Esophagus muscularis mucosa (tissue), 4 donors: ENCODE measurements around the gene HS6ST1. TPM values are rescaled to one million over a fixed set of nuclear protein-coding genes. Genes with fewer than 3 reads are reported as not detected.

ENCODE experiments used
- DNase-seq: peaks from one replicate; pipeline ENCODE4 v3.0.0-alpha.2; 2017; ENCODE audit errors: extremely low spot score
- H3K27ac ChIP-seq, 4 donors: fragments of 200-600 bp; sonication (generic); replicated peaks in 1 of 4; 1 replicate in 3 of 4; 2 replicates in 1 of 4; pipeline ENCODE4 v1.5.1; 2016 to 2019; ENCODE audit warnings: mild to moderate bottlenecking in 1 of 4
- H3K27me3 ChIP-seq, 4 donors: fragments of 200-600 bp; sonication (generic); one replicate each; pipeline versions ENCODE4 v1.5.1 to v1.6.0; 2016 to 2019
- H3K36me3 ChIP-seq, 4 donors: fragments of 200-600 bp; sonication (generic); one replicate each; pipeline ENCODE4 v1.5.1; 2016 to 2019
- H3K4me1 ChIP-seq, 4 donors: fragments of 200-600 bp; sonication (generic); one replicate each; pipeline ENCODE4 v1.5.1; 2016 to 2019
- H3K4me3 ChIP-seq, 4 donors: fragments of 200-600 bp; sonication (generic); 1 replicate in 2 of 4; 2 replicates in 2 of 4; pipeline ENCODE4 v1.5.1; 2016 to 2019; ENCODE audit warnings: mild to moderate bottlenecking in 4 of 4, moderate library complexity in 1 of 4
- H3K9me3 ChIP-seq, 4 donors: fragments of 200-600 bp; sonication (generic); 1 replicate in 3 of 4; 2 replicates in 1 of 4; pipeline ENCODE4 v1.5.1; 2016 to 2019
- EP300 ChIP-seq: sonication (generic); formaldehyde crosslinking; IDR thresholded peaks from one replicate; pipeline ENCODE4 v1.6.1; 2017; ENCODE audit warnings: antibody characterized with exemption
- POLR2A ChIP-seq: fragments of 450-650 bp; IDR thresholded peaks from one replicate; pipeline ENCODE4 v1.6.1; 2017; ENCODE audit warnings: antibody characterized with exemption, moderate library complexity, mild to moderate bottlenecking, low read depth
- POLR2AphosphoS5 ChIP-seq, 2 donors: sonication (generic); formaldehyde crosslinking; IDR thresholded peaks; one replicate each; pipeline ENCODE4 v1.6.1; 2017; ENCODE audit warnings: antibody characterized with exemption in 2 of 2
- WGBS: methylation state at CpG from one replicate; pipeline ENCODE4 v1.1.5; 2018; 5-methylcytosine and 5-hydroxymethylcytosine counted together
- intact Hi-C: fragments of 100-400 bp; cut with DNase I; formaldehyde crosslinking; loops from one replicate; pipeline ENCODE4 v1.15.1; 2023
- total RNA-seq, 4 donors: library from RNA; depleted of rRNA; stranded (reverse); fragments of >200 nt; gene quantifications; one replicate each; pipeline versions ENCODE4 v1.1.0 to v1.2.1, GENCODE V29; 2016
- TF ChIP-seq, protein P1 (sequence below), 3 experiments: fragments of 200-600 bp in 2 of 3; fragments of 450-650 bp in 1 of 3; sonication (generic) in 2 of 3; IDR thresholded peaks; one replicate each; pipeline ENCODE4 v1.5.1; 2017 to 2019; ENCODE audit warnings: antibody characterized with exemption in 3 of 3, mild to moderate bottlenecking in 2 of 3, moderate library complexity in 1 of 3

HS6ST1 gene
- total RNA-seq, 4 donors from 2014 or later: 17.4 to 62.2 (median 38.5) TPM

DNA sequence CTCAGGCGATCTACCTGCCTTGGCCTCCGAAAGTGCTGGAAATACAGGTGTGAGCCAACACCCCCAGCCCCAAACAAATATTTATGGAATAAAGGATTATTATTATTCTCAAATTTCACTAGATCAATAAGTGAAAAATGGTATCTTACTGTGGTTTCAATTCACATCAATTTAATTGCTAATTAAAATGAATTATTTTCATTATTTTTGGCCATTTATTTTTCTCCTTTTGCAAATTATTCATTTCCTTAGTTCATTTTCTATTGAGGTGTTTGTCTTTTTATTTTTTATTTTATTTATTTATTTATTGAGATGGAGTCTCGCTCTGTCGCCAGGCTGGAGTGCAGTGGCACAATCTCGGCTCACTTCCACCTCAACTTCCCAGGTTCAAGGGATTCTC, 11.9 kb upstream of the HS6ST1 start:
- no peaks in the 10 kb centered on the region for H3K27me3 ChIP-seq
- TF ChIP-seq POLR2A (no peak), POLR2AphosphoS5 (IDR thresholded peaks at IDR 0.05) (no peak), EP300 (no peak)
- TF ChIP-seq, protein P1, sequence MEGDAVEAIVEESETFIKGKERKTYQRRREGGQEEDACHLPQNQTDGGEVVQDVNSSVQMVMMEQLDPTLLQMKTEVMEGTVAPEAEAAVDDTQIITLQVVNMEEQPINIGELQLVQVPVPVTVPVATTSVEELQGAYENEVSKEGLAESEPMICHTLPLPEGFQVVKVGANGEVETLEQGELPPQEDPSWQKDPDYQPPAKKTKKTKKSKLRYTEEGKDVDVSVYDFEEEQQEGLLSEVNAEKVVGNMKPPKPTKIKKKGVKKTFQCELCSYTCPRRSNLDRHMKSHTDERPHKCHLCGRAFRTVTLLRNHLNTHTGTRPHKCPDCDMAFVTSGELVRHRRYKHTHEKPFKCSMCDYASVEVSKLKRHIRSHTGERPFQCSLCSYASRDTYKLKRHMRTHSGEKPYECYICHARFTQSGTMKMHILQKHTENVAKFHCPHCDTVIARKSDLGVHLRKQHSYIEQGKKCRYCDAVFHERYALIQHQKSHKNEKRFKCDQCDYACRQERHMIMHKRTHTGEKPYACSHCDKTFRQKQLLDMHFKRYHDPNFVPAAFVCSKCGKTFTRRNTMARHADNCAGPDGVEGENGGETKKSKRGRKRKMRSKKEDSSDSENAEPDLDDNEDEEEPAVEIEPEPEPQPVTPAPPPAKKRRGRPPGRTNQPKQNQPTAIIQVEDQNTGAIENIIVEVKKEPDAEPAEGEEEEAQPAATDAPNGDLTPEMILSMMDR (IDR thresholded peaks at IDR 0.05): no peak
- intact Hi-C loops: no loop called here
- WGBS: 98% methylated on average over 5 of the region's 5 CpGs
- peak; percentile 17 for DNase-seq
- H3K36me3 ChIP-seq: no peaks in the 10 kb centered on the region
- H3K4me3 ChIP-seq: no peak overlapping the region
- H3K4me1 ChIP-seq: peaks cover 6 to 10% (median 9%) of the 10 kb centered on the region in 4 donors
- peaks cover 0 to 17% (median 12%) of the 10 kb centered on the region in 4 donors for H3K9me3 ChIP-seq
- no peak overlapping the region for H3K27ac ChIP-seq

DNA sequence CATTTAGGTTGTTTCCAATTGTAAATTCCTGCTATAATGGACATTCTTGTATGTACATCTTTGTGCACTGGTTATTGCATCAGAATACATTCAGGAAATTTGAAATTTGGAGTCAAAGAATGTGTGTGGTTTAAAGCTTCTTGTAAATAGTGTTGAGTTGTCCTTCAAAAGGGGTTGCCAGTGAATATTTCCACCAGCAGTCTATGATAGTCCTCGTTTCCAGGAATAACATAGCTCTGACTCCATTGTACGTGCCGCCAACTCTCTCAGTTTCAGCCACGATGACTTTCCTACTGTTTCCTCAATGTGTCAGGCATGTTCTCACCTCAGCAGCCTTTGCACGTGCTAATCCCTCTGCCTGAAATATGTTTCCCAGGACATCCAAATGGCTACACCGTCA, 10.9 kb upstream of the HS6ST1 start:
- no peaks in the 10 kb centered on the region for H3K27me3 ChIP-seq
- H3K27ac ChIP-seq: no peak overlapping the region
- H3K4me3 ChIP-seq: no peak overlapping the region
- H3K9me3 ChIP-seq: peaks cover 0 to 17% (median 12%) of the 10 kb centered on the region in 4 donors
- H3K4me1 ChIP-seq: peaks cover 14 to 19% (median 18%) of the 10 kb centered on the region in 4 donors
- 93% methylated on average over 6 of the region's 6 CpGs for WGBS
- TF ChIP-seq POLR2AphosphoS5 (IDR thresholded peaks at IDR 0.05): no peak
- TF ChIP-seq, protein P1 (IDR thresholded peaks at IDR 0.05): no peak
- TF ChIP-seq POLR2A: no peak
- no peak for TF ChIP-seq EP300
- H3K36me3 ChIP-seq: no peaks in the 10 kb centered on the region
- no peak for DNase-seq
- intact Hi-C loops: loop anchor here (10.0 kb wide), 1 partner anchor 135 kb away; no protein-coding TSS in a partner anchor

DNA sequence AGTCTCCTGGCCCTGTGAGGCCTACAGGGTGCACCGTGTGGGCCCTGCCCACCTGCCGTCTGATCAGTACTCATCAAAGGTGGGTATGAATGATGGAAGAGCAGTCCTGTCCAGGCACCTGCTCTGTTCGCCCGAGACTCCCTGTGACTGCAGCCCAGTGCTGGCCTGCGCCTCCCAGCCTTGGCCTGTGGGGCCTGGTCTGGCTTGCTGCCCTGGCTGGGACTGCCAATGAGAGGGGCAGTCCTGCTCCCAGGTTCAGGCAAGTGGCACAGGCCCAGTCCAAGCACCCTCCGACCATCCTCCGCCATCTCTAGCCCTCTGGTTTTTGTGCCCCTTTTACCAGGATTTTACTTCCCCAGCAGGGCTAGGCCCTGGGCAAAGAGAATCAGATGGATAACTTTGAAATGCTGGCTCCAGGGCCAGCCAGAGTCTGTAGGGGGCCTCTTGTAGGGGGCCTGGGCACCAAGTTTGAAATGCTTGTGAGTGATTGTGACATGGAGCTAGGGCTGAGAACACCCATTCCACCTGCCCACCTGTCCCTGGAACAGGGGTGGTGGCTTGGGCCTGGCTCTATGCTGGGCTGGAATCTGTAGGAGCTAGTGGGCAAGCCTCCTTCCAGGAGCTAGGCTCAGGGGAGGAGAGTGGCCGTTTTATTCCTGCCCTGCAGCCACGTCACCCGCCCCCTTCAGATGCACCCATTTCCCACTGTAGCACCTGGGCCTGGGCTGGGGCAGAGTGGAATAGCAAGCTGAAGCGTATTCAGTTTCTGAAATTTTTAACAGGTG, 8.7 kb upstream of the HS6ST1 start:
- TF ChIP-seq, protein P1 (IDR thresholded peaks at IDR 0.05): no peak
- no peak for TF ChIP-seq EP300
- no peak for TF ChIP-seq POLR2A
- no peak for TF ChIP-seq POLR2AphosphoS5 (IDR thresholded peaks at IDR 0.05)
- peaks cover 0 to 10% (median 9%) of the 10 kb centered on the region in 4 donors for H3K9me3 ChIP-seq
- H3K27ac ChIP-seq: no peak overlapping the region
- WGBS: 91% methylated on average over 11 of the region's 11 CpGs
- peak; percentile 66 for DNase-seq
- H3K36me3 ChIP-seq: no peaks in the 10 kb centered on the region
- intact Hi-C loops: loop anchor here (10.0 kb wide), 1 partner anchor 137 kb away; no protein-coding TSS in a partner anchor
- no peak overlapping the region for H3K4me3 ChIP-seq
- H3K27me3 ChIP-seq: no peaks in the 10 kb centered on the region
- H3K4me1 ChIP-seq: peaks cover 18 to 42% (median 28%) of the 10 kb centered on the region in 4 donors

DNA sequence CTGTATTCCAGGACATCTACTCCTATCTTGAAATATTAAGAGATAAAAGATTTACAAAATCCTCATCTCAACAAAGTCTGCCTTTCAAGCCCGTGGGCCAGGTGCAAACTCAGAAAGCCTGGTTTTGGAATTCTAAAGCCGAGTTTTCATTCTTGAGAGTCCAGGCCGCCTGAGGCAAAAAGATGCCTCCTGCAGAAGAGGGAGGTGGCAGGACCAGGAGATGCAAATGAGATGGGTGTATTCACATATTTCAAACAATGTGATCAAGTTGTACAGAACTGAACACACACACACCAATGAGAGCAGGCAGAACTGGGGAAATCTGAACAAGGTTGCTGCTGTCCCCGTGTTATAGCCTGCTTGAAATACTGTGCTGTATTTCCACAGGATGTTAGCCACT, 7.7 kb upstream of the HS6ST1 start:
- Histone ChIP-seq H3K27ac (peak overlapping the region; percentile 57 to 73 (median 65)), H3K27me3 (no peaks in the 10 kb centered on the region), H3K4me1 (peaks cover 22 to 50% (median 35%) of the 10 kb centered on the region in 4 donors), H3K4me3 (no peak overlapping the region), H3K36me3 (no peaks in the 10 kb centered on the region), H3K9me3 (no peaks in the 10 kb centered on the region)
- intact Hi-C loops: loop anchor here (10.0 kb wide), 1 partner anchor 138 kb away; no protein-coding TSS in a partner anchor
- whole genome bisulfite sequencing: 83% methylated on average over 4 of the region's 4 CpGs
- TF ChIP-seq EP300 (no peak), POLR2A (no peak), POLR2AphosphoS5 (IDR thresholded peaks at IDR 0.05) (no peak)
- TF ChIP-seq, protein P1 (IDR thresholded peaks at IDR 0.05): no peak
- peak; percentile 79 for DNase-seq
